OCI-LY7 (cell line): ENCODE measurements around the gene CNPY2. TPM values are rescaled to one million over a fixed set of nuclear protein-coding genes. Genes with fewer than 3 reads are reported as not detected.

ENCODE experiments used
- BruUV-seq: library from RNA; stranded (reverse); fragments of 400-500 nt; replicated peaks from 2 replicates; lab custom pipeline; 2021; lab: Mats Ljungman, UMichigan
- CTCF ChIA-PET: fragments of 300-600 bp; sonication (Branson Sonifier 250); formaldehyde crosslinking; loops from one replicate; lab custom pipeline; 2022; ENCODE audit warnings: antibody characterized with exemption; ENCODE audit not compliant: unreplicated experiment; lab: Charles Lee
- POLR2A ChIA-PET: fragments of 300-600 bp; sonication (Branson Sonifier 250); formaldehyde crosslinking; loops from one replicate; lab custom pipeline; 2022; ENCODE audit warnings: antibody characterized with exemption; lab: Charles Lee
- DNase-seq: peaks from one replicate; pipeline ENCODE4 v3.0.0-alpha.2; 2015; ENCODE audit warnings: low spot score
- H2AFZ ChIP-seq: fragments of 200-600 bp; sonication (generic), shearing (Covaris generic); 2 replicates; pipeline ENCODE4 v1.6.1; 2014; ENCODE audit warnings: mild to moderate bottlenecking, antibody characterized with exemption, low read length, moderate library complexity
- H3K27ac ChIP-seq: fragments of 200-600 bp; sonication (generic); 2 replicates; pipeline ENCODE4 v1.5.1; 2014; ENCODE audit warnings: mixed run types, low read depth, mild to moderate bottlenecking, moderate library complexity, low read length, inconsistent platforms; ENCODE audit not compliant: poor library complexity, severe bottlenecking
- H3K36me3 ChIP-seq: fragments of 200-600 bp; sonication (generic); 2 replicates; pipeline ENCODE4 v1.6.1; 2014; ENCODE audit warnings: mild to moderate bottlenecking, antibody characterized with exemption, low read length, moderate library complexity, mixed read lengths; ENCODE audit not compliant: insufficient read depth
- H3K4me1 ChIP-seq: fragments of 200-600 bp; sonication (generic); 2 replicates; pipeline ENCODE4 v1.5.1; 2014; ENCODE audit warnings: mild to moderate bottlenecking, low read length; ENCODE audit not compliant: insufficient read depth, poor library complexity, severe bottlenecking
- H3K4me2 ChIP-seq: fragments of 200-600 bp; sonication (generic); 2 replicates; pipeline ENCODE4 v1.6.1; 2014; ENCODE audit warnings: mild to moderate bottlenecking, low read length
- H3K4me3 ChIP-seq: fragments of 200-600 bp; sonication (generic); 2 replicates; pipeline ENCODE4 v1.5.1; 2014; ENCODE audit warnings: mild to moderate bottlenecking, low read depth, low read length; ENCODE audit not compliant: poor library complexity, severe bottlenecking
- H3K79me2 ChIP-seq: fragments of 200-600 bp; sonication (generic); 2 replicates; pipeline ENCODE4 v1.6.1; 2016; ENCODE audit warnings: low read depth, mild to moderate bottlenecking, low read length, moderate library complexity, mixed read lengths; ENCODE audit not compliant: insufficient read depth
- H3K9me2 ChIP-seq: fragments of 200-600 bp; sonication (generic); 2 replicates; pipeline ENCODE4 v1.6.1; 2016; ENCODE audit warnings: mild to moderate bottlenecking, low read length, mixed read lengths; ENCODE audit not compliant: insufficient read depth
- H3K9me3 ChIP-seq: fragments of 200-600 bp; sonication (generic); 2 replicates; pipeline ENCODE4 v1.6.1; 2014; ENCODE audit warnings: mild to moderate bottlenecking, mixed run types, low read length, mixed read lengths
- H4K20me1 ChIP-seq: fragments of 200-600 bp; sonication (generic); 2 replicates; pipeline ENCODE4 v1.6.1; 2014; ENCODE audit warnings: mild to moderate bottlenecking, antibody characterized with exemption, low read length, moderate library complexity, mixed read lengths; ENCODE audit not compliant: insufficient read depth
- CTCF ChIP-seq: fragments of 200-600 bp; sonication (generic); conservative IDR thresholded peaks from 2 replicates; pipeline ENCODE4 v1.5.1; 2014; ENCODE audit warnings: mild to moderate bottlenecking, antibody characterized with exemption, low read length, moderate library complexity, mixed read lengths
- EZH2phosphoT487 ChIP-seq: fragments of 200-600 bp; sonication (generic); IDR thresholded peaks from 2 replicates; pipeline ENCODE4 v1.6.1; 2018; ENCODE audit warnings: low read depth, borderline replicate concordance, mild to moderate bottlenecking, mixed run types, antibody characterized with exemption, low read length, moderate library complexity, mixed read lengths
- intact Hi-C: fragments of 100-400 bp; cut with micrococcal nuclease; formaldehyde crosslinking; loops from one replicate; pipeline ENCODE4 v1.10.0; 2022; ENCODE audit not compliant: unreplicated experiment
- total RNA-seq, 2 experiments: library from RNA; depleted of rRNA in 1 of 2; stranded (reverse); fragments of >200 nt in 1 of 2; shearing (Covaris generic) in 1 of 2; gene quantifications; 2 replicates each; pipeline ENCODE4 v1.2.3, GENCODE V29; 2014 to 2022

CNPY2 gene
- total RNA-seq, 2 experiments from 2014 or later = 75.5 to 85.5 TPM

- H3K27ac ChIP-seq = peak overlapping the region; percentile 31
- no peak overlapping the region for H2AFZ ChIP-seq
- H4K20me1 ChIP-seq = no peaks in the 10 kb centered on the region
- BruUV-seq = no TSS peak
- ChIA-PET CTCF (no interaction called here), POLR2A (interaction anchor here (0.8 to 1.9 kb wide), 4 partner anchors 9 to 101 kb away, joined by 3 to 7 read pairs (median 4); partner anchors contain the start of gene STAT2)
- H3K4me2 ChIP-seq = no peak overlapping the region
- peaks cover 51% of the 10 kb centered on the region for H3K36me3 ChIP-seq
- DNase-seq = no peak
- H3K4me1 ChIP-seq = peaks cover 39% of the 10 kb centered on the region
- intact Hi-C loops = no loop called here
- no peaks in the 10 kb centered on the region; the same call in 1 of the 2 replicates for H3K79me2 ChIP-seq
- no peaks in the 10 kb centered on the region for H3K9me2 ChIP-seq
- H3K9me3 ChIP-seq = no peaks in the 10 kb centered on the region
- TF ChIP-seq CTCF (no peak), EZH2phosphoT487 (no peak)
- no peak overlapping the region for H3K4me3 ChIP-seq
These were observed 25.8 kb upstream of the CNPY2 start for GRCh38 chr12:56341616-56342015.

DNA sequence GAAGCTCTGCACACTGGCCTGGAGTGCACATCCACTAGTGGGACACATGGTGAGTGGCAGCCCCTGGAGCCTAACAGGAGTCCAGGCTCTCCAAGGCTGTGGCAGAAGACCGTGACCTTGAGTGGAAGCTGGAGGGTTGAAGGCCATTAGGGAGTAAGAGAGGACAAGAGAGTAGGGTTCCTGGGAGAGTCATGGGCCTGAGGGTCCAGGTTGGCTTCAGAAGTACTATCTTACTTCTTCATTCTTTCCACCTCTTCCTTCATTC lies 23.3 kb upstream of the CNPY2 start:
- Histone ChIP-seq H3K27ac (peak overlapping the region; percentile 85), H3K9me2 (no peaks in the 10 kb centered on the region), H4K20me1 (no peaks in the 10 kb centered on the region), H3K4me3 (peak overlapping the region; percentile 65), H2AFZ (peak overlapping the region; percentile 33; the same call in 1 of the 2 replicates), H3K4me2 (peak overlapping the region; percentile 92), H3K79me2 (peaks cover 10% of the 10 kb centered on the region; the same call in 1 of the 2 replicates), H3K9me3 (no peaks in the 10 kb centered on the region), H3K36me3 (peaks cover 33% of the 10 kb centered on the region), H3K4me1 (peaks cover 60% of the 10 kb centered on the region)
- TF ChIP-seq CTCF (no peak), EZH2phosphoT487 (no peak)
- CTCF ChIA-PET = interaction anchor here (0.6 to 1.5 kb wide), 3 partner anchors 19 to 79 kb away, joined by 4 to 6 read pairs (median 4); partner anchors contain the start of gene STAT2
- DNase-seq = no peak
- intact Hi-C loops = loop anchor here (2.0 kb wide), 2 partner anchors 22 to 36 kb away; partner anchors contain the start of gene STAT2
- BruUV-seq = no TSS peak
- POLR2A ChIA-PET = interaction anchor here (0.5 to 9.4 kb wide), 9 partner anchors 20 to 122 kb away, joined by 3 to 70 read pairs (median 5); partner anchors contain the start of genes CNPY2, RNF41, STAT2 and TIMELESS
